GM23338 (cell line): ENCODE data around the gene ROR1. TPM values are rescaled to one million over a fixed set of nuclear protein-coding genes. Genes with fewer than 3 reads are reported as not detected.

Experiments
- ATAC-seq: fragments of 200-7000 bp; cut with Tn5 transposase; 3 replicates; pipeline ENCODE4 v1.9.1; 2020
- DNase-seq: peaks from one replicate; pipeline ENCODE4 v3.0.0-alpha.2; 2015; ENCODE audit warnings: low spot score
- H2AFZ ChIP-seq: fragments of 200-600 bp; sonication (generic); 2 replicates; pipeline ENCODE4 v1.8.0; 2016; ENCODE audit warnings: antibody characterized with exemption, mild to moderate bottlenecking, moderate library complexity
- H3F3A ChIP-seq: fragments of 200-600 bp; sonication (generic); replicated peaks from 2 replicates; pipeline ENCODE4 v1.8.0; 2017; ENCODE audit warnings: antibody characterized with exemption, mixed run types, low read depth
- H3K27ac ChIP-seq: fragments of 200-600 bp; sonication (generic); 2 replicates; pipeline ENCODE4 v1.6.1; 2016; ENCODE audit warnings: low read depth
- H3K27me3 ChIP-seq: fragments of 200-600 bp; sonication (generic); 2 replicates; pipeline ENCODE4 v1.8.0; 2016; ENCODE audit warnings: mild to moderate bottlenecking, mixed run types, moderate library complexity; ENCODE audit not compliant: insufficient read depth
- H3K36me3 ChIP-seq: fragments of 200-600 bp; sonication (generic); 2 replicates; pipeline ENCODE4 v1.8.0; 2016; ENCODE audit warnings: mild to moderate bottlenecking; ENCODE audit not compliant: insufficient read depth
- H3K4me1 ChIP-seq: fragments of 200-600 bp; sonication (generic); 2 replicates; pipeline ENCODE4 v1.8.0; 2016; ENCODE audit warnings: mild to moderate bottlenecking, moderate library complexity; ENCODE audit not compliant: insufficient read depth
- H3K4me2 ChIP-seq: fragments of 200-600 bp; sonication (generic); 2 replicates; pipeline ENCODE4 v1.7.1; 2017; ENCODE audit warnings: mixed run types
- H3K4me3 ChIP-seq: fragments of 200-600 bp; sonication (generic); 2 replicates; pipeline ENCODE4 v1.6.1; 2016; ENCODE audit warnings: mixed run types
- H3K79me2 ChIP-seq: fragments of 200-600 bp; sonication (generic); replicated peaks from 2 replicates; pipeline ENCODE4 v1.8.0; 2017; ENCODE audit warnings: mild to moderate bottlenecking; ENCODE audit not compliant: insufficient read depth
- H3K9me2 ChIP-seq: fragments of 200-600 bp; sonication (generic); 2 replicates; pipeline ENCODE4 v1.8.0; 2017; ENCODE audit not compliant: insufficient read depth
- H4K20me1 ChIP-seq: fragments of 200-600 bp; sonication (generic); replicated peaks from 2 replicates; pipeline ENCODE4 v1.8.0; 2017; ENCODE audit warnings: mild to moderate bottlenecking; ENCODE audit not compliant: insufficient read depth
- H3K27ac Mint-ChIP-seq: 2 replicates; pipeline ENCODE4 v1.8.0; 2020; ENCODE audit warnings: inconsistent platforms, mild to moderate bottlenecking, moderate library complexity, mixed read lengths
- H3K27me3 Mint-ChIP-seq: 3 replicates; pipeline ENCODE4 v1.8.0; 2022; ENCODE audit warnings: low read depth, mild to moderate bottlenecking, moderate library complexity, mixed read lengths, inconsistent platforms; ENCODE audit not compliant: insufficient read depth, poor library complexity
- H3K36me3 Mint-ChIP-seq: 3 replicates; pipeline ENCODE4 v1.8.0; 2021; ENCODE audit warnings: low read depth, mild to moderate bottlenecking, inconsistent platforms, moderate library complexity, mixed read lengths
- H3K4me1 Mint-ChIP-seq: 3 replicates; pipeline ENCODE4 v1.8.0; 2020; ENCODE audit warnings: mild to moderate bottlenecking, inconsistent platforms, mixed read lengths
- H3K4me3 Mint-ChIP-seq: 3 replicates; pipeline ENCODE4 v1.8.0; 2021; ENCODE audit warnings: moderate library complexity, mild to moderate bottlenecking, inconsistent platforms, mixed read lengths
- H3K9me3 Mint-ChIP-seq: 3 replicates; pipeline ENCODE4 v1.8.0; 2020; ENCODE audit warnings: moderate library complexity, mild to moderate bottlenecking, inconsistent platforms, mixed read lengths
- CREB1 ChIP-seq: fragments of 250-450 bp; sonication (Bioruptor Pico); IDR thresholded peaks from 2 replicates; pipeline ENCODE4 v1.5.0; 2020; ENCODE audit warnings: low read depth, mild to moderate bottlenecking, moderate library complexity
- EZH2phosphoT487 ChIP-seq: fragments of 200-600 bp; sonication (generic); IDR thresholded peaks from one replicate; pipeline ENCODE4 v1.8.1; 2018; ENCODE audit warnings: antibody characterized with exemption; ENCODE audit not compliant: unreplicated experiment
- JUNB ChIP-seq: IDR thresholded peaks from one replicate; pipeline ENCODE4 v1.6.1; 2016; ENCODE audit warnings: antibody characterized with exemption; ENCODE audit not compliant: unreplicated experiment
- REST ChIP-seq: IDR thresholded peaks from one replicate; pipeline ENCODE4 v1.6.1; 2018; ENCODE audit warnings: antibody characterized with exemption; ENCODE audit not compliant: unreplicated experiment
- STAT1 ChIP-seq: IDR thresholded peaks from one replicate; pipeline ENCODE4 v1.6.1; 2016; ENCODE audit warnings: antibody characterized with exemption; ENCODE audit not compliant: unreplicated experiment
- ZNF114 ChIP-seq: fragments of 250-450 bp; sonication (Bioruptor Pico); IDR thresholded peaks from 2 replicates; pipeline ENCODE4 v1.5.0; 2020; ENCODE audit warnings: mild to moderate bottlenecking, moderate library complexity
- ZNF331 ChIP-seq: fragments of 250-450 bp; sonication (Bioruptor Pico); IDR thresholded peaks from 2 replicates; pipeline ENCODE4 v1.5.0; 2020; ENCODE audit warnings: low read depth, mild to moderate bottlenecking, moderate library complexity
- ZNF462 ChIP-seq: fragments of 250-450 bp; sonication (Bioruptor Pico); IDR thresholded peaks from 2 replicates; pipeline ENCODE4 v1.5.0; 2020; ENCODE audit warnings: mild to moderate bottlenecking, moderate library complexity
- polyA plus RNA-seq: library from polyadenylated mRNA; unstranded; fragments of >200 nt; fragmentation: Nextera tagmentation; extraction: Ambion mirVana; gene quantifications from 2 replicates; pipeline ENCODE4 v1.2.1, GENCODE V29; 2016
- total RNA-seq: library from RNA; depleted of rRNA; stranded (reverse); fragments of >200 nt; shearing (Covaris generic); gene quantifications from 2 replicates; pipeline ENCODE4 v1.2.3, GENCODE V29; 2014

ROR1 gene
- total and polyA plus RNA-seq, 2 experiments from 2014 or later, result 59.7 to 96.0 TPM

- H2AFZ ChIP-seq, result no peak overlapping the region
- H3K27ac Mint-ChIP-seq, result 0 out of 2 replicates have a peak overlapping the region, but pooled peaks have one; percentile 47
- H3K4me3 ChIP-seq, result no peak overlapping the region
- H3K27me3 Mint-ChIP-seq, result peaks cover 4% of the 10 kb centered on the region
- H3K79me2 ChIP-seq, result peaks cover 40% of the 10 kb centered on the region
- H3K9me2 ChIP-seq, result no peaks in the 10 kb centered on the region
- no peak overlapping the region for H3K4me3 Mint-ChIP-seq
- no peak for ATAC-seq
- H3K4me2 ChIP-seq, result no peak overlapping the region
- no peaks in the 10 kb centered on the region for H3K36me3 ChIP-seq
- peaks cover 4% of the 10 kb centered on the region; the same call in 1 of the 3 replicates for H3K36me3 Mint-ChIP-seq
- no peaks in the 10 kb centered on the region for H3K27me3 ChIP-seq
- H4K20me1 ChIP-seq, result peaks cover 26% of the 10 kb centered on the region
- no peaks in the 10 kb centered on the region; the same call in 2 of the 3 replicates for H3K9me3 Mint-ChIP-seq
- no peak overlapping the region for H3K27ac ChIP-seq
- no peak for DNase-seq
- peaks cover 47% of the 10 kb centered on the region for H3K4me1 Mint-ChIP-seq
- H3K4me1 ChIP-seq, result peaks cover 18% of the 10 kb centered on the region; the same call in 1 of the 2 replicates
- no peaks in the 10 kb centered on the region for H3F3A ChIP-seq
- TF ChIP-seq ZNF462 (CRISPR knock-in tag) (no peak), ZNF331 (CRISPR knock-in tag) (no peak), EZH2phosphoT487 (no peak), CREB1 (no peak), JUNB (no peak), STAT1 (no peak), ZNF114 (CRISPR knock-in tag) (no peak), REST (no peak)
These were observed 333.8 kb downstream of the ROR1 start for GRCh38 chr1:64107632-64108031.
